BE2C (cell line): ENCODE data around the gene TRAPPC8.

Experiments
- DNase-seq: peaks from one replicate; pipeline ENCODE4 v3.0.0-alpha.2; 2020
- H3K27me3 ChIP-seq: fragments of 250-450 bp; sonication (Bioruptor Pico); 2 replicates; pipeline ENCODE4 v1.5.1; 2020; ENCODE audit warnings: mild to moderate bottlenecking
- H3K36me3 ChIP-seq: fragments of 250-450 bp; sonication (Bioruptor Pico); 2 replicates; pipeline ENCODE4 v1.5.1; 2020; ENCODE audit warnings: mild to moderate bottlenecking
- H3K4me1 ChIP-seq: fragments of 250-450 bp; sonication (Bioruptor Pico); 2 replicates; pipeline ENCODE4 v1.5.1; 2020
- H3K4me3 ChIP-seq: 2 replicates; pipeline ENCODE4 v1.5.1; 2011; ENCODE audit warnings: low read depth, low read length
- H3K9me3 ChIP-seq: fragments of 250-450 bp; sonication (Bioruptor Pico); 2 replicates; pipeline ENCODE4 v1.5.1; 2020
- CTCF ChIP-seq: IDR thresholded peaks from 2 replicates; pipeline ENCODE4 v1.5.1; 2012; ENCODE audit warnings: mild to moderate bottlenecking, low read depth, low read length

The TRAPPC8 gene

GRCh38 chr18:31791817-31792579, 150.9 kb downstream of the TRAPPC8 start:
- no peak for DNase-seq
- H3K4me3 ChIP-seq: no peak overlapping the region
- no peaks in the 10 kb centered on the region for H3K36me3 ChIP-seq
- H3K9me3 ChIP-seq: no peaks in the 10 kb centered on the region
- H3K27me3 ChIP-seq: no peaks in the 10 kb centered on the region
- no peaks in the 10 kb centered on the region for H3K4me1 ChIP-seq
- no peak for TF ChIP-seq CTCF

DNA sequence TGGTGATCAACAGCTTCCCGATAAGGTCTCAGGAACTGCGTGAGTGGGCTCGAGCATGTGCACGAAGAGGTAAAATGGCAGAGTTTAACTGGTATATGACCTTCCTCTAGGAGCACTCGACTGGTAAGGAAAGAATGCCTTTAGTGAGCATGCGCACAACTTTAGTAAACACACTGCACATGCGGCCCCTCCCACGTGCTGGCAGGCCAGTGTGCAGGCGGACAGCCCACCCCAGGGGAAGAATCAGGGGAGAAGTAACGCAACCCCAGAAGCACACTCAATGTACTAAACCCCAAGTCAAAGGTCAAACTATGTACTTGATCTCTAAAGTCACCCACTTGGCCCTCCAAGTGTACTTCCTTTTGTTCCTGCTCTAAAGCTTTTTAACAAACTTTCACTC, 153.5 kb downstream of the TRAPPC8 start:
- no peaks in the 10 kb centered on the region for H3K9me3 ChIP-seq
- H3K27me3 ChIP-seq: no peaks in the 10 kb centered on the region
- no peaks in the 10 kb centered on the region for H3K4me1 ChIP-seq
- no peaks in the 10 kb centered on the region for H3K36me3 ChIP-seq
- H3K4me3 ChIP-seq: no peak overlapping the region
- TF ChIP-seq CTCF: no peak
- DNase-seq: no peak

GRCh38 chr18:31783059-31783458, 159.9 kb downstream of the TRAPPC8 start:
- no peaks in the 10 kb centered on the region for H3K4me1 ChIP-seq
- no peaks in the 10 kb centered on the region for H3K9me3 ChIP-seq
- no peaks in the 10 kb centered on the region for H3K36me3 ChIP-seq
- TF ChIP-seq CTCF: no peak
- H3K27me3 ChIP-seq: no peaks in the 10 kb centered on the region
- DNase-seq: no peak
- H3K4me3 ChIP-seq: no peak overlapping the region
